ENCODE data around the gene RBM26.

Gene RBM26

DNA sequence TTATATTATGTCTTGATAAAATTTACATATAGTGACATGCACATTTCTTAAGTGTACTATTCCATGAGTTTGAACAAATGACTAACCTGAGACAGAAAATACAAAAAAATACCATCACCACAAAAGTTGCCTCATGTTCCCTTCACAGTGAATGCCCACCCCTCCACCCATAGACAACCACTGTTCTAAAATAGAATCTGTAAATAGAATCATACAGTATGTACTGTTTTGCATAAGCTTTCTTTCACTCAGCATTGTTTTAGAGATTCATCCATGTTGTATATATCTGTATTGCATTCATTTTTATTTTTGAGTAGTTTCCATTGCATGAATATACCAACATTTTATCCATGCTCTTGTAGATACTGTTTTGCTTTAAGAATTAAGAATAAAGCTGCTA is 23.3 kb upstream of the RBM26 start:
- no peak for TF ChIP-seq CTCF (IDR thresholded peaks at IDR 0.05; ENCODE audit: insufficient read depth, low read length, poor library complexity, severe bottlenecking)
- no peak for DNase-seq (ENCODE audit: extremely low read depth, insufficient read length)
- Histone ChIP-seq H3K36me3 (ENCODE audit: control insufficient read depth, insufficient read depth, low read length) (no peaks in the 10 kb centered on the region), H3K4me3 (replicated peaks; ENCODE audit: low read depth, low read length) (no peak overlapping the region), H3K27me3 (replicated peaks; ENCODE audit: control insufficient read depth, insufficient read depth, low read length) (no peaks in the 10 kb centered on the region)

DNA sequence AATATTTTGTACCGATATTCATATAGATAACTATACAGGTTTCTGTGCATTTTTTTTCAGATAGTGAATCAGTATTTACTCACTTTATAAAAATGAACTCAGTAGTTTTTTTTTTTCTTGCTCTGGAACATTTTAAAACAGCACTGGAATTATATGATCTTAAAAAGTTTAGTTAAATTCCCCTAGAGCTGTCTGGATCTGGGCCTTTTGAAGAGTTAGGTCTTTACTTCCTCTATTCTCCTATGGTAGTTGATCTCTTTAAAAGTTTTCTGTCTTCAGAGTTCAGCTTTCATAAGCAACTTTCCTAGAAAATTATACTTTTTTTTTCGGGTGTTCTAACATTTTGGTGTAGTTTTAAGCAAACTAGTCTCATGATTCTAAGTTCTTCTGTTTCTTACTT is 21.8 kb upstream of the RBM26 start:
- no peak overlapping the region for H3K4me3 ChIP-seq (replicated peaks; ENCODE audit: low read depth, low read length)
- TF ChIP-seq CTCF (IDR thresholded peaks at IDR 0.05; ENCODE audit: insufficient read depth, low read length, poor library complexity, severe bottlenecking): no peak
- H3K27me3 ChIP-seq (replicated peaks; ENCODE audit: control insufficient read depth, insufficient read depth, low read length): no peaks in the 10 kb centered on the region
- no peak for DNase-seq (ENCODE audit: extremely low read depth, insufficient read length)
- H3K36me3 ChIP-seq (ENCODE audit: control insufficient read depth, insufficient read depth, low read length): no peaks in the 10 kb centered on the region

- Histone ChIP-seq H3K27me3 (replicated peaks; ENCODE audit: control insufficient read depth, insufficient read depth, low read length) (no peaks in the 10 kb centered on the region), H3K4me3 (replicated peaks; ENCODE audit: low read depth, low read length) (no peak overlapping the region), H3K36me3 (ENCODE audit: control insufficient read depth, insufficient read depth, low read length) (no peaks in the 10 kb centered on the region)
- no peak for DNase-seq (ENCODE audit: extremely low read depth, insufficient read length)
- no peak for TF ChIP-seq CTCF (IDR thresholded peaks at IDR 0.05; ENCODE audit: insufficient read depth, low read length, poor library complexity, severe bottlenecking)
These were observed 21.2 kb upstream of the RBM26 start for GRCh38 chr13:79427265-79427664.

DNA sequence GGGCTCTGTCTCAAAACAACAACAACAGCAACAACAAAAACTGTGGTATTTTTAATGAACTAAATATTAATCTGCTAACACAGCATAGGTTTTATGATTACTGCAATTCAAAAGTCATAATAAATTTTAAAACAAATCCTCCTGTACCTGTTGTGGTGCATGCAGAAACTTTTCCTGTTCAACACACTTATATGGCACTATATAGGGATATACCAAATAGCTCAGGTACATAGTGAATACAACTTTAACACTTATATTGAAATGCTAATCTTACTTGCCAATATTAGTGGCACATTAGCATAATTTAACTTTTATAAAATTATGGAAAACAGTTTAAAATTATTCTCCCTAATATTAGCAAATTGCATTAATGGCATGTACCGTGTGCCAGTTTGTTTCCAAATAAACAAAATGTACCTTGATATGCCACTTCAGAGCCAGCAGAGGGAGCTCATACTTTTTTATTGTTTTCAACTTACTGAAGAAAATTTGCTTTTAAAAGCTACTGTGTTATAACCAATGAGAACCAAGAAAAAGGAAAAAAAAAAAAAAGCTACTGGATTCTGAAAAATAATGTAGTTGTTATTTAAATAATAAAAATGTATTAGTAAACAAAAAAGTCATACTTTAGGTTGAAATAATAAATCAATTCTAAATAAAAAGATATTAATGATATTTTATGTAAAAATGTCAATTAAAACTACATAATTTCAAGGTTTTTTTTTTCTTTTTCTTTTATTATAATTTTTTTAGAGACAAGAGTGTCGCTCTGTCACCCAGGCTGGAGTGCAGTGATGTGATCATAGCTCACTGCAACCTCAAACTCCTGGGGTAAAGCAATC is 18.0 kb upstream of the RBM26 start:
- Histone ChIP-seq H3K36me3 (ENCODE audit: control insufficient read depth, insufficient read depth, low read length) (no peaks in the 10 kb centered on the region), H3K4me3 (replicated peaks; ENCODE audit: low read depth, low read length) (no peak overlapping the region), H3K27me3 (replicated peaks; ENCODE audit: control insufficient read depth, insufficient read depth, low read length) (no peaks in the 10 kb centered on the region)
- no peak for DNase-seq (ENCODE audit: extremely low read depth, insufficient read length)
- peak; percentile 52 for TF ChIP-seq CTCF (IDR thresholded peaks at IDR 0.05; ENCODE audit: insufficient read depth, low read length, poor library complexity, severe bottlenecking)

DNA sequence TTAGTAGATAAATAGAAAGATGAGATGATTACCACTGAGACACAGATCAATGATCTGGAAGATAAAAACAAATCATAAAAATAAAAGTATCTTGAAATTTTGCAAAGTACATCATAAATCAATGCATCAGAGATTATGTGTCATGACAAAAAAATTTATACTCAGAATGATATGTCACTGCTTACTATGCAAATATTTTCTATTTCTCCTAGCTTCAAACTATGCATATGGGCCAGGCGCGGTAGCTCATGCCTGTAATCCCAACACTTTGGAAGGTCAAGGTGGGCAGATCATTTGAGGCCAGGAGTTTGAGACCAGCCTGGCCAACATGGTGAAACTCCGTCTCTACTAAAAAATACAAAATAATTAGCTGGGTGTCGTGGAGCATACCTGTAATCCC is 17.3 kb upstream of the RBM26 start:
- no peaks in the 10 kb centered on the region for H3K27me3 ChIP-seq (replicated peaks; ENCODE audit: control insufficient read depth, insufficient read depth, low read length)
- no peak for DNase-seq (ENCODE audit: extremely low read depth, insufficient read length)
- no peak for TF ChIP-seq CTCF (IDR thresholded peaks at IDR 0.05; ENCODE audit: insufficient read depth, low read length, poor library complexity, severe bottlenecking)
- H3K36me3 ChIP-seq (ENCODE audit: control insufficient read depth, insufficient read depth, low read length): no peaks in the 10 kb centered on the region
- no peak overlapping the region for H3K4me3 ChIP-seq (replicated peaks; ENCODE audit: low read depth, low read length)
